Neural cell (in vitro differentiated cells): Measurements from ENCODE around the gene RAB28. TPM values are rescaled to one million over a fixed set of nuclear protein-coding genes. Genes with fewer than 3 reads are reported as not detected.

Experiments
- H2AFZ ChIP-seq: fragments of 200-600, 300-800 bp; sonication (generic), shearing (Covaris generic); 2 replicates; pipeline ENCODE4 v1.6.0; 2014; ENCODE audit warnings: low read depth, mild to moderate bottlenecking, antibody characterized with exemption, low read length, moderate library complexity
- H3F3A ChIP-seq: fragments of 200-600 bp; shearing (Covaris generic); 2 replicates; pipeline ENCODE4 v1.6.1; 2016; ENCODE audit warnings: mild to moderate bottlenecking, moderate library complexity, mixed read lengths, antibody characterized with exemption, low read length; ENCODE audit not compliant: insufficient read depth, poor library complexity, severe bottlenecking
- H3K27ac ChIP-seq: fragments of 200-600, 300-800 bp; sonication (generic), shearing (Covaris generic); 2 replicates; pipeline ENCODE4 v1.5.1; 2014; ENCODE audit warnings: mild to moderate bottlenecking, low read length, moderate library complexity
- H3K27me3 ChIP-seq: fragments of 300-800, 200-600 bp; sonication (generic), shearing (Covaris generic); 2 replicates; pipeline ENCODE4 v1.6.0; 2014; ENCODE audit warnings: mild to moderate bottlenecking, low read depth, low read length, moderate library complexity; ENCODE audit not compliant: insufficient read depth
- H3K36me3 ChIP-seq: fragments of 300-800, 200-600 bp; sonication (generic), shearing (Covaris generic); 2 replicates; pipeline ENCODE4 v1.5.1; 2014; ENCODE audit warnings: mild to moderate bottlenecking, antibody characterized with exemption, low read length, moderate library complexity; ENCODE audit not compliant: insufficient read depth
- H3K4me2 ChIP-seq: fragments of 300-800, 200-600 bp; sonication (generic), shearing (Covaris generic); 2 replicates; pipeline ENCODE4 v1.6.0; 2014; ENCODE audit warnings: mild to moderate bottlenecking, low read length
- H3K4me3 ChIP-seq: fragments of 300-800, 200-600 bp; sonication (generic), shearing (Covaris generic); 2 replicates; pipeline ENCODE4 v1.5.1; 2014; ENCODE audit warnings: mild to moderate bottlenecking, low read length, moderate library complexity
- H3K79me2 ChIP-seq: fragments of 200-600 bp; shearing (Covaris generic); replicated peaks from 2 replicates; pipeline ENCODE4 v1.6.0; 2014; ENCODE audit warnings: mild to moderate bottlenecking, low read length, moderate library complexity; ENCODE audit not compliant: insufficient read depth
- H3K9ac ChIP-seq: fragments of 300-800, 200-600 bp; sonication (generic), shearing (Covaris generic); 2 replicates; pipeline ENCODE4 v1.6.1; 2016; ENCODE audit warnings: mild to moderate bottlenecking, low read length, mixed read lengths
- H3K9me2 ChIP-seq: fragments of 200-600 bp; shearing (Covaris generic); 2 replicates; pipeline ENCODE4 v1.6.1; 2016; ENCODE audit warnings: mild to moderate bottlenecking, low read length, mixed read lengths; ENCODE audit not compliant: insufficient read depth
- H3K9me3 ChIP-seq: fragments of 200-600, 300-800 bp; sonication (generic), shearing (Covaris generic); 2 replicates; pipeline ENCODE4 v1.6.1; 2016; ENCODE audit warnings: mild to moderate bottlenecking, mixed run types, low read length, moderate library complexity, mixed read lengths
- H4K20me1 ChIP-seq: fragments of 200-600 bp; shearing (Covaris generic); 2 replicates; pipeline ENCODE4 v1.6.1; 2016; ENCODE audit warnings: mild to moderate bottlenecking, mixed run types; ENCODE audit not compliant: insufficient read depth
- EP300 ChIP-seq: fragments of 450-650 bp; conservative IDR thresholded peaks from 2 replicates; pipeline ENCODE4 v1.6.1; 2014; ENCODE audit warnings: antibody characterized with exemption, mild to moderate bottlenecking, moderate library complexity; ENCODE audit not compliant: poor library complexity, severe bottlenecking
- EZH2 ChIP-seq: fragments of 200-600, 300-800 bp; shearing (Covaris generic), sonication (generic); IDR thresholded peaks from 2 replicates; pipeline ENCODE4 v1.6.1; 2014; ENCODE audit warnings: antibody characterized with exemption, low read length, borderline replicate concordance, mild to moderate bottlenecking; ENCODE audit not compliant: insufficient read depth, poor library complexity, severe bottlenecking
- MXI1 ChIP-seq: fragments of 450-650 bp; conservative IDR thresholded peaks from 2 replicates; pipeline ENCODE4 v1.6.1; 2014; ENCODE audit warnings: antibody characterized with exemption, mild to moderate bottlenecking; ENCODE audit not compliant: poor library complexity, severe bottlenecking
- POLR2AphosphoS5 ChIP-seq: IDR thresholded peaks from 2 replicates; pipeline ENCODE4 v1.6.1; 2012
- RAD21 ChIP-seq: fragments of 450-650 bp; conservative IDR thresholded peaks from 2 replicates; pipeline ENCODE4 v1.6.1; 2014; ENCODE audit warnings: antibody characterized with exemption, mild to moderate bottlenecking, moderate library complexity
- SMC3 ChIP-seq: fragments of 450-650 bp; conservative IDR thresholded peaks from 2 replicates; pipeline ENCODE4 v1.6.1; 2014; ENCODE audit warnings: antibody characterized with exemption, mild to moderate bottlenecking, moderate library complexity; ENCODE audit not compliant: poor library complexity
- TAF1 ChIP-seq: IDR thresholded peaks from 2 replicates; pipeline ENCODE4 v1.6.1; 2012; ENCODE audit warnings: low read depth
- polyA plus RNA-seq: library from polyadenylated mRNA; depleted of rRNA; stranded (reverse); fragments of >200 nt; gene quantifications from 2 replicates; pipeline ENCODE4 v1.2.3, GENCODE V29; 2014
- TF ChIP-seq, protein P1 (sequence below): fragments of 450-650 bp; IDR thresholded peaks from 2 replicates; pipeline ENCODE4 v1.5.1; 2014; ENCODE audit warnings: antibody characterized with exemption, mild to moderate bottlenecking, moderate library complexity; ENCODE audit not compliant: poor library complexity, severe bottlenecking
- TF ChIP-seq, protein P2 (sequence below): IDR thresholded peaks from 2 replicates; pipeline ENCODE4 v1.6.1; 2012; ENCODE audit warnings: borderline replicate concordance

The RAB28 gene
- polyA plus RNA-seq, 1 donor from 2014 or later, result 60.7 TPM

DNA sequence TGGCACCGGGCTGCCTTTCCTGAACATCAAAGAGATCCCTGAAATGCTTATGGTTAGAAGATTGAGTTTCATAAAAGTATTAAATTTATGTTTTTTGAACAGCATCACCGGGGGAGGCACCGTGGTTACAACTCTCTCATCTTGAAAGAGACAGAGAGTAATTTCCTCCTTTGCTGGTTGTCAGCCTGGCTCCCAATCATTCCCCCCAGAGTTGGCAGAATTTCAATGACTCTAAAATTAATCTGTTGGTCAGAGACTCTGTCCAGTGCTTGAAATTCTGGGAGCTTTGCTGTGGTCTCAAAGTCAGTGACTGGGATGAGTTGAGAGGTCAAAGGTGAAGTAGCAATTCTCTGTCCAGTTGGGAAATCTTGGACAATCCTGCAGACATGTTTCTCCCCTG, 135.9 kb downstream of the RAB28 start:
- no peaks in the 10 kb centered on the region for H3K36me3 ChIP-seq
- H3K27me3 ChIP-seq, result no peaks in the 10 kb centered on the region
- no peaks in the 10 kb centered on the region for H3F3A ChIP-seq
- H3K9ac ChIP-seq, result no peak overlapping the region
- H3K4me2 ChIP-seq, result no peak overlapping the region
- H2AFZ ChIP-seq, result no peak overlapping the region
- H3K27ac ChIP-seq, result no peak overlapping the region
- no peaks in the 10 kb centered on the region for H4K20me1 ChIP-seq
- no peaks in the 10 kb centered on the region for H3K79me2 ChIP-seq
- TF ChIP-seq, protein P1, sequence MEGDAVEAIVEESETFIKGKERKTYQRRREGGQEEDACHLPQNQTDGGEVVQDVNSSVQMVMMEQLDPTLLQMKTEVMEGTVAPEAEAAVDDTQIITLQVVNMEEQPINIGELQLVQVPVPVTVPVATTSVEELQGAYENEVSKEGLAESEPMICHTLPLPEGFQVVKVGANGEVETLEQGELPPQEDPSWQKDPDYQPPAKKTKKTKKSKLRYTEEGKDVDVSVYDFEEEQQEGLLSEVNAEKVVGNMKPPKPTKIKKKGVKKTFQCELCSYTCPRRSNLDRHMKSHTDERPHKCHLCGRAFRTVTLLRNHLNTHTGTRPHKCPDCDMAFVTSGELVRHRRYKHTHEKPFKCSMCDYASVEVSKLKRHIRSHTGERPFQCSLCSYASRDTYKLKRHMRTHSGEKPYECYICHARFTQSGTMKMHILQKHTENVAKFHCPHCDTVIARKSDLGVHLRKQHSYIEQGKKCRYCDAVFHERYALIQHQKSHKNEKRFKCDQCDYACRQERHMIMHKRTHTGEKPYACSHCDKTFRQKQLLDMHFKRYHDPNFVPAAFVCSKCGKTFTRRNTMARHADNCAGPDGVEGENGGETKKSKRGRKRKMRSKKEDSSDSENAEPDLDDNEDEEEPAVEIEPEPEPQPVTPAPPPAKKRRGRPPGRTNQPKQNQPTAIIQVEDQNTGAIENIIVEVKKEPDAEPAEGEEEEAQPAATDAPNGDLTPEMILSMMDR, result no peak
- TF ChIP-seq POLR2AphosphoS5 (no peak), EZH2 (no peak), TAF1 (no peak), EP300 (no peak), MXI1 (no peak), RAD21 (no peak), SMC3 (no peak)
- TF ChIP-seq, protein P2, sequence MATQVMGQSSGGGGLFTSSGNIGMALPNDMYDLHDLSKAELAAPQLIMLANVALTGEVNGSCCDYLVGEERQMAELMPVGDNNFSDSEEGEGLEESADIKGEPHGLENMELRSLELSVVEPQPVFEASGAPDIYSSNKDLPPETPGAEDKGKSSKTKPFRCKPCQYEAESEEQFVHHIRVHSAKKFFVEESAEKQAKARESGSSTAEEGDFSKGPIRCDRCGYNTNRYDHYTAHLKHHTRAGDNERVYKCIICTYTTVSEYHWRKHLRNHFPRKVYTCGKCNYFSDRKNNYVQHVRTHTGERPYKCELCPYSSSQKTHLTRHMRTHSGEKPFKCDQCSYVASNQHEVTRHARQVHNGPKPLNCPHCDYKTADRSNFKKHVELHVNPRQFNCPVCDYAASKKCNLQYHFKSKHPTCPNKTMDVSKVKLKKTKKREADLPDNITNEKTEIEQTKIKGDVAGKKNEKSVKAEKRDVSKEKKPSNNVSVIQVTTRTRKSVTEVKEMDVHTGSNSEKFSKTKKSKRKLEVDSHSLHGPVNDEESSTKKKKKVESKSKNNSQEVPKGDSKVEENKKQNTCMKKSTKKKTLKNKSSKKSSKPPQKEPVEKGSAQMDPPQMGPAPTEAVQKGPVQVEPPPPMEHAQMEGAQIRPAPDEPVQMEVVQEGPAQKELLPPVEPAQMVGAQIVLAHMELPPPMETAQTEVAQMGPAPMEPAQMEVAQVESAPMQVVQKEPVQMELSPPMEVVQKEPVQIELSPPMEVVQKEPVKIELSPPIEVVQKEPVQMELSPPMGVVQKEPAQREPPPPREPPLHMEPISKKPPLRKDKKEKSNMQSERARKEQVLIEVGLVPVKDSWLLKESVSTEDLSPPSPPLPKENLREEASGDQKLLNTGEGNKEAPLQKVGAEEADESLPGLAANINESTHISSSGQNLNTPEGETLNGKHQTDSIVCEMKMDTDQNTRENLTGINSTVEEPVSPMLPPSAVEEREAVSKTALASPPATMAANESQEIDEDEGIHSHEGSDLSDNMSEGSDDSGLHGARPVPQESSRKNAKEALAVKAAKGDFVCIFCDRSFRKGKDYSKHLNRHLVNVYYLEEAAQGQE, result no peak
- no peaks in the 10 kb centered on the region for H3K9me3 ChIP-seq
- H3K9me2 ChIP-seq, result no peaks in the 10 kb centered on the region
- no peak overlapping the region for H3K4me3 ChIP-seq

DNA sequence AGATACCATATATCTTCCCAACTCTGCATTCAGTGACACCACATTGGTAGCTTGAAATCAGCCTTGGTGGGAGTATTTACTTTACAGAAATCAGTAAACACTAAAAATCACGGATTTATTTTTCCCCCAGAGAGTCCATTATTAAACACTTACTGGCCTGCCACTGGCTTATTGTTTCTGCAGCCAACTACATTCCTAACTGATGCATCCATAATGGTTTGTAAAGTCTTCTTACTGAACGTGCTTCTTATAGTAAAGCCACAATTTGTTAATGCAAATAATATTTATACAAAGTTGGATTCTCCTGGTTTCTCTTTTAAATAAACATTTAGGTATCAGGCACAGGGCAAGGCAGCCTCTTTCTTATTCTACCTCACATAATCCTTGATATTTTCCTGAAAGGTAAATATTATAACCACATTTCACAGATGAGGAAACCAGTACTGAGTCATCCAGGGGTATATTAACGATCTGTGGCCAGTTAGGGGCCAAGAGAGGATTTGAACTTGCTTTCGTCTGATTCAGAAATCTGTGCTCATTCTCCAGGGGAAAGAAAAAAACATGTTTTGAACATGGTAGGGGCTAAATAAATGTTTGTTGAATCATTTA, 136.5 kb downstream of the RAB28 start:
- H3K9me3 ChIP-seq, result no peaks in the 10 kb centered on the region
- H3K27ac ChIP-seq, result no peak overlapping the region
- H3K36me3 ChIP-seq, result no peaks in the 10 kb centered on the region
- no peak overlapping the region for H3K4me2 ChIP-seq
- H3K9me2 ChIP-seq, result no peaks in the 10 kb centered on the region
- no peaks in the 10 kb centered on the region for H3K27me3 ChIP-seq
- H3K79me2 ChIP-seq, result no peaks in the 10 kb centered on the region
- no peak overlapping the region for H3K9ac ChIP-seq
- H2AFZ ChIP-seq, result no peak overlapping the region
- TF ChIP-seq EZH2 (no peak), SMC3 (no peak), TAF1 (no peak), MXI1 (no peak), RAD21 (no peak), POLR2AphosphoS5 (no peak), EP300 (no peak)
- TF ChIP-seq, protein P2, result no peak
- TF ChIP-seq, protein P1, result no peak
- no peak overlapping the region for H3K4me3 ChIP-seq
- no peaks in the 10 kb centered on the region for H4K20me1 ChIP-seq
- no peaks in the 10 kb centered on the region for H3F3A ChIP-seq
